SK-N-SH (cell line): ENCODE results near the gene ELOVL1.

Source experiments
- EZH2phosphoT487 ChIP-seq: fragments of 200-600 bp; sonication (generic); IDR thresholded peaks from 2 replicates; pipeline ENCODE4 v1.6.1; 2017; ENCODE audit warnings: low read depth, mixed run types, mild to moderate bottlenecking, antibody characterized with exemption, moderate library complexity, borderline replicate concordance
- JUND ChIP-seq: IDR thresholded peaks from 2 replicates; pipeline ENCODE4 v1.4.0; 2012
- MAX ChIP-seq: IDR thresholded peaks from 2 replicates; pipeline ENCODE4 v1.4.0; 2012; ENCODE audit warnings: low read depth
- POLR2AphosphoS5 ChIP-seq: IDR thresholded peaks from 2 replicates; pipeline ENCODE4 v1.6.1; 2012; ENCODE audit warnings: low read depth, low read length
- SIN3A ChIP-seq: IDR thresholded peaks from 2 replicates; pipeline ENCODE4 v1.6.1; 2012; ENCODE audit warnings: low read depth, mild to moderate bottlenecking, low read length, moderate library complexity, borderline replicate concordance
- SMC3 ChIP-seq: IDR thresholded peaks from 2 replicates; pipeline ENCODE4 v1.6.1; 2012; ENCODE audit warnings: low read depth, low read length, improper control_type of control experiment
- TF ChIP-seq, protein P1 (sequence below): fragments of 200-600 bp; sonication (generic); IDR thresholded peaks from 2 replicates; pipeline ENCODE4 v1.6.1; 2017; ENCODE audit warnings: antibody characterized with exemption, mild to moderate bottlenecking, moderate library complexity
- TF ChIP-seq, protein P2 (sequence below): fragments of 150-350 bp; IDR thresholded peaks from 2 replicates; pipeline ENCODE4 v1.6.1; 2017; ENCODE audit warnings: antibody characterized with exemption, low read length, low read depth, borderline replicate concordance
- TF ChIP-seq, protein P3 (sequence below): IDR thresholded peaks from 2 replicates; pipeline ENCODE4 v1.6.1; 2012; ENCODE audit warnings: mild to moderate bottlenecking, low read depth, low read length, moderate library complexity

DNA sequence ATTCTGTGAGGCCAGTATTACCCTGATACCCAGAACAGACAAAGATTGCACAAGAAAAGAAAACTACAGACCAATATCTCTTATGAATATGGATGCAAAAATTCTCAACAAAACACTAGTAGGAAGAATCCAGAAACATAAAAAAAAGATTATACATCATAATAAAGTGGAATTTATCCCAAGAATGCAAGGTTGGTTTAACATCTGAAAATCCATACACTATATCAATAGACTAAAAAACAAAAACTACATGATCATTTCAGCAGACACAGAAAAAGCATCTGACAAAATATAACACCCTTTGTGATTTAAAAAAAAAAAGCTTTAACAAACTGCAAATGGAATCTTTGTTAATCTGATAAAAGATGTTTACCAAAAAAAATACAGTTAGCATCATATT, 42.4 kb downstream of the ELOVL1 start:
- TF ChIP-seq, protein P1, sequence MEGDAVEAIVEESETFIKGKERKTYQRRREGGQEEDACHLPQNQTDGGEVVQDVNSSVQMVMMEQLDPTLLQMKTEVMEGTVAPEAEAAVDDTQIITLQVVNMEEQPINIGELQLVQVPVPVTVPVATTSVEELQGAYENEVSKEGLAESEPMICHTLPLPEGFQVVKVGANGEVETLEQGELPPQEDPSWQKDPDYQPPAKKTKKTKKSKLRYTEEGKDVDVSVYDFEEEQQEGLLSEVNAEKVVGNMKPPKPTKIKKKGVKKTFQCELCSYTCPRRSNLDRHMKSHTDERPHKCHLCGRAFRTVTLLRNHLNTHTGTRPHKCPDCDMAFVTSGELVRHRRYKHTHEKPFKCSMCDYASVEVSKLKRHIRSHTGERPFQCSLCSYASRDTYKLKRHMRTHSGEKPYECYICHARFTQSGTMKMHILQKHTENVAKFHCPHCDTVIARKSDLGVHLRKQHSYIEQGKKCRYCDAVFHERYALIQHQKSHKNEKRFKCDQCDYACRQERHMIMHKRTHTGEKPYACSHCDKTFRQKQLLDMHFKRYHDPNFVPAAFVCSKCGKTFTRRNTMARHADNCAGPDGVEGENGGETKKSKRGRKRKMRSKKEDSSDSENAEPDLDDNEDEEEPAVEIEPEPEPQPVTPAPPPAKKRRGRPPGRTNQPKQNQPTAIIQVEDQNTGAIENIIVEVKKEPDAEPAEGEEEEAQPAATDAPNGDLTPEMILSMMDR, result no peak
- TF ChIP-seq EZH2phosphoT487, result no peak
- no peak for TF ChIP-seq JUND
- TF ChIP-seq MAX, result no peak
- no peak for TF ChIP-seq POLR2AphosphoS5
- TF ChIP-seq, protein P2, sequence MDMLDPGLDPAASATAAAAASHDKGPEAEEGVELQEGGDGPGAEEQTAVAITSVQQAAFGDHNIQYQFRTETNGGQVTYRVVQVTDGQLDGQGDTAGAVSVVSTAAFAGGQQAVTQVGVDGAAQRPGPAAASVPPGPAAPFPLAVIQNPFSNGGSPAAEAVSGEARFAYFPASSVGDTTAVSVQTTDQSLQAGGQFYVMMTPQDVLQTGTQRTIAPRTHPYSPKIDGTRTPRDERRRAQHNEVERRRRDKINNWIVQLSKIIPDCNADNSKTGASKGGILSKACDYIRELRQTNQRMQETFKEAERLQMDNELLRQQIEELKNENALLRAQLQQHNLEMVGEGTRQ, result no peak
- TF ChIP-seq SIN3A, result no peak
- TF ChIP-seq, protein P3, sequence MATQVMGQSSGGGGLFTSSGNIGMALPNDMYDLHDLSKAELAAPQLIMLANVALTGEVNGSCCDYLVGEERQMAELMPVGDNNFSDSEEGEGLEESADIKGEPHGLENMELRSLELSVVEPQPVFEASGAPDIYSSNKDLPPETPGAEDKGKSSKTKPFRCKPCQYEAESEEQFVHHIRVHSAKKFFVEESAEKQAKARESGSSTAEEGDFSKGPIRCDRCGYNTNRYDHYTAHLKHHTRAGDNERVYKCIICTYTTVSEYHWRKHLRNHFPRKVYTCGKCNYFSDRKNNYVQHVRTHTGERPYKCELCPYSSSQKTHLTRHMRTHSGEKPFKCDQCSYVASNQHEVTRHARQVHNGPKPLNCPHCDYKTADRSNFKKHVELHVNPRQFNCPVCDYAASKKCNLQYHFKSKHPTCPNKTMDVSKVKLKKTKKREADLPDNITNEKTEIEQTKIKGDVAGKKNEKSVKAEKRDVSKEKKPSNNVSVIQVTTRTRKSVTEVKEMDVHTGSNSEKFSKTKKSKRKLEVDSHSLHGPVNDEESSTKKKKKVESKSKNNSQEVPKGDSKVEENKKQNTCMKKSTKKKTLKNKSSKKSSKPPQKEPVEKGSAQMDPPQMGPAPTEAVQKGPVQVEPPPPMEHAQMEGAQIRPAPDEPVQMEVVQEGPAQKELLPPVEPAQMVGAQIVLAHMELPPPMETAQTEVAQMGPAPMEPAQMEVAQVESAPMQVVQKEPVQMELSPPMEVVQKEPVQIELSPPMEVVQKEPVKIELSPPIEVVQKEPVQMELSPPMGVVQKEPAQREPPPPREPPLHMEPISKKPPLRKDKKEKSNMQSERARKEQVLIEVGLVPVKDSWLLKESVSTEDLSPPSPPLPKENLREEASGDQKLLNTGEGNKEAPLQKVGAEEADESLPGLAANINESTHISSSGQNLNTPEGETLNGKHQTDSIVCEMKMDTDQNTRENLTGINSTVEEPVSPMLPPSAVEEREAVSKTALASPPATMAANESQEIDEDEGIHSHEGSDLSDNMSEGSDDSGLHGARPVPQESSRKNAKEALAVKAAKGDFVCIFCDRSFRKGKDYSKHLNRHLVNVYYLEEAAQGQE, result no peak
- TF ChIP-seq SMC3, result no peak
